Nephron (organoid): Measurements from ENCODE around the gene COL11A2.

ENCODE experiments used
- H3K27ac Mint-ChIP-seq, 3 experiments: 2 replicates each; pipeline ENCODE4 v1.8.0; 2020; ENCODE audit warnings: mixed read lengths in 3 of 3, mild to moderate bottlenecking in 2 of 3, moderate library complexity in 1 of 3
- H3K27me3 Mint-ChIP-seq: 2 replicates; pipeline ENCODE4 v1.8.0; 2021; ENCODE audit warnings: low read depth, mild to moderate bottlenecking, moderate library complexity, mixed read lengths
- H3K36me3 Mint-ChIP-seq: 2 replicates; pipeline ENCODE4 v1.8.0; 2020; ENCODE audit warnings: low read depth, mixed read lengths
- H3K4me1 Mint-ChIP-seq: 2 replicates; pipeline ENCODE4 v1.8.0; 2020; ENCODE audit warnings: mixed read lengths
- H3K4me3 Mint-ChIP-seq, 3 experiments: 2 replicates each; pipeline ENCODE4 v1.8.0; 2020; ENCODE audit warnings: mild to moderate bottlenecking in 3 of 3, mixed read lengths in 3 of 3, moderate library complexity in 2 of 3
- H3K9me3 Mint-ChIP-seq: 2 replicates; pipeline ENCODE4 v1.8.0; 2020; ENCODE audit warnings: mixed read lengths
- TF ChIP-seq, protein P1 (sequence below), 3 experiments: fragments of 200-600 bp; sonication (generic); IDR thresholded peaks; one replicate each; pipeline ENCODE4 v1.5.0; 2021; ENCODE audit warnings: antibody characterized with exemption in 3 of 3; ENCODE audit not compliant: unreplicated experiment in 3 of 3

Gene COL11A2

DNA sequence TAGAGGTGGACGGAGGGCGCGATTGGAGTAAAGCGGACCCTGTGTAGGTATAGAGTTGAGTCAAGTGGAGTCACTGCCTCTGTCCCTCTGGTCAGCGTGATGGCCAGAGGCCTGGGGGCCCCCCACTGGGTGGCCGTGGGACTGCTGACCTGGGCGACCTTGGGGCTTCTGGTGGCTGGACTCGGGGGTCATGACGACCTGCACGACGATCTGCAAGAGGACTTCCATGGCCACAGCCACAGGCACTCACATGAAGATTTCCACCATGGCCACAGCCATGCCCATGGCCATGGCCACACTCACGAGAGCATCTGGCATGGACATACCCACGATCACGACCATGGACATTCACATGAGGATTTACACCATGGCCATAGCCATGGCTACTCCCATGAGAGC lies 8.9 kb upstream of the COL11A2 start:
- TF ChIP-seq, protein P1, sequence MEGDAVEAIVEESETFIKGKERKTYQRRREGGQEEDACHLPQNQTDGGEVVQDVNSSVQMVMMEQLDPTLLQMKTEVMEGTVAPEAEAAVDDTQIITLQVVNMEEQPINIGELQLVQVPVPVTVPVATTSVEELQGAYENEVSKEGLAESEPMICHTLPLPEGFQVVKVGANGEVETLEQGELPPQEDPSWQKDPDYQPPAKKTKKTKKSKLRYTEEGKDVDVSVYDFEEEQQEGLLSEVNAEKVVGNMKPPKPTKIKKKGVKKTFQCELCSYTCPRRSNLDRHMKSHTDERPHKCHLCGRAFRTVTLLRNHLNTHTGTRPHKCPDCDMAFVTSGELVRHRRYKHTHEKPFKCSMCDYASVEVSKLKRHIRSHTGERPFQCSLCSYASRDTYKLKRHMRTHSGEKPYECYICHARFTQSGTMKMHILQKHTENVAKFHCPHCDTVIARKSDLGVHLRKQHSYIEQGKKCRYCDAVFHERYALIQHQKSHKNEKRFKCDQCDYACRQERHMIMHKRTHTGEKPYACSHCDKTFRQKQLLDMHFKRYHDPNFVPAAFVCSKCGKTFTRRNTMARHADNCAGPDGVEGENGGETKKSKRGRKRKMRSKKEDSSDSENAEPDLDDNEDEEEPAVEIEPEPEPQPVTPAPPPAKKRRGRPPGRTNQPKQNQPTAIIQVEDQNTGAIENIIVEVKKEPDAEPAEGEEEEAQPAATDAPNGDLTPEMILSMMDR (IDR thresholded peaks at IDR 0.05; ENCODE audit: unreplicated experiment in 3 of 3) = no peak
- no peaks in the 10 kb centered on the region for H3K27me3 Mint-ChIP-seq
- peaks cover 50% of the 10 kb centered on the region for H3K36me3 Mint-ChIP-seq
- H3K4me1 Mint-ChIP-seq = peaks cover 73% of the 10 kb centered on the region
- no peaks in the 10 kb centered on the region for H3K9me3 Mint-ChIP-seq
- peak overlapping the region; percentile 97 to 100 (median 99) for H3K27ac Mint-ChIP-seq
- H3K4me3 Mint-ChIP-seq = peak overlapping the region; percentile 99 to 100 (median 100)

GRCh38 chr6:33200219-33201146 lies 8.2 kb upstream of the COL11A2 start, which contains the start of the genes RXRB and SLC39A7:
RXRB (minus strand) TSS chr6:33200665; CDS start chr6:33200476, 189 bp downstream.
SLC39A7 (plus strand) TSS chr6:33200867; CDS start chr6:33201246, 379 bp downstream.
- TF ChIP-seq, protein P1 (IDR thresholded peaks at IDR 0.05; ENCODE audit: unreplicated experiment in 3 of 3) = no peak
- Mint-ChIP-seq H3K4me1 (peaks cover 67% of the 10 kb centered on the region), H3K27ac (peak within 1 kb of the TSS; percentile 97 to 100 (median 99)), H3K36me3 (peaks cover 57% of the 10 kb centered on the region), H3K9me3 (no peaks in the 10 kb centered on the region), H3K4me3 (peak within 1 kb of the TSS; percentile 99 to 100 (median 100)), H3K27me3 (peaks cover under 1% of the 10 kb centered on the region)

GRCh38 chr6:33199687-33200218 lies 7.5 kb upstream of the COL11A2 start:
- H3K27ac Mint-ChIP-seq = peak overlapping the region; percentile 85 to 97 (median 92)
- peaks cover 64% of the 10 kb centered on the region for H3K36me3 Mint-ChIP-seq
- TF ChIP-seq, protein P1 (IDR thresholded peaks at IDR 0.05; ENCODE audit: unreplicated experiment in 3 of 3) = no peak
- H3K9me3 Mint-ChIP-seq = no peaks in the 10 kb centered on the region
- H3K4me3 Mint-ChIP-seq = peak overlapping the region; percentile 93 to 99 (median 95)
- peaks cover 60% of the 10 kb centered on the region for H3K4me1 Mint-ChIP-seq
- H3K27me3 Mint-ChIP-seq = peaks cover 4% of the 10 kb centered on the region

DNA sequence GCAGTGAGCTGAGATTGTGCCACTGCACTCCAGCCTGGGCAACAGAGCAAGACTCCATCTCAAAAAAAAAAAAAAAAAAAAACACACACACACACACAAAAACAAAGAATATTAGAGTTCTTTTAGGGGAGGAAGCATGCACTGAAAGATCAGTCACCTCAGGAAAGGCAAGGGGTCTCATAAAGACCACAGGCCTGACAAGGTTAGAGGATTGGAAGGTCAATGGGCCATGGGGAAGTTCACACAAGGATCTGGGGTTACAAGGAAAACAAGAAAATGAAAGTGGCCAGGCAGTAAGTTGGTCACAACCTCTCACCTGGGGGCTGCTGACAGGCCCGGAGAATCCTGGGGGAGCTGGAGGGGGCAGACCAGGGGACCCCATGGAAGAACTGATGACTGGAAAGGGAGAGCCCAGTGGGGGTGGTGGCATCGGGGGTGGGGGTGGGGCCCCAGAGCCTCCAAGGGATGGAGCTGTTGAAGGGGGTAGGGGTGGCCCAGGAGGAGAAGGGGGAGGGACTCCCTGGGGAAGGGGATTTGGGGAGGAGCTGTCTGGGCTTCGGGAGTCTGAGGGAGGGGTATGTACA lies 6.7 kb upstream of the COL11A2 start:
- Mint-ChIP-seq H3K4me1 (peaks cover 55% of the 10 kb centered on the region), H3K4me3 (peak overlapping the region; percentile 93 to 99 (median 95)), H3K36me3 (peaks cover 67% of the 10 kb centered on the region), H3K27me3 (peaks cover 5% of the 10 kb centered on the region), H3K27ac (peak overlapping the region; percentile 79 to 92 (median 91)), H3K9me3 (no peaks in the 10 kb centered on the region)
- TF ChIP-seq, protein P1 (IDR thresholded peaks at IDR 0.05; ENCODE audit: unreplicated experiment in 3 of 3) = no peak

DNA sequence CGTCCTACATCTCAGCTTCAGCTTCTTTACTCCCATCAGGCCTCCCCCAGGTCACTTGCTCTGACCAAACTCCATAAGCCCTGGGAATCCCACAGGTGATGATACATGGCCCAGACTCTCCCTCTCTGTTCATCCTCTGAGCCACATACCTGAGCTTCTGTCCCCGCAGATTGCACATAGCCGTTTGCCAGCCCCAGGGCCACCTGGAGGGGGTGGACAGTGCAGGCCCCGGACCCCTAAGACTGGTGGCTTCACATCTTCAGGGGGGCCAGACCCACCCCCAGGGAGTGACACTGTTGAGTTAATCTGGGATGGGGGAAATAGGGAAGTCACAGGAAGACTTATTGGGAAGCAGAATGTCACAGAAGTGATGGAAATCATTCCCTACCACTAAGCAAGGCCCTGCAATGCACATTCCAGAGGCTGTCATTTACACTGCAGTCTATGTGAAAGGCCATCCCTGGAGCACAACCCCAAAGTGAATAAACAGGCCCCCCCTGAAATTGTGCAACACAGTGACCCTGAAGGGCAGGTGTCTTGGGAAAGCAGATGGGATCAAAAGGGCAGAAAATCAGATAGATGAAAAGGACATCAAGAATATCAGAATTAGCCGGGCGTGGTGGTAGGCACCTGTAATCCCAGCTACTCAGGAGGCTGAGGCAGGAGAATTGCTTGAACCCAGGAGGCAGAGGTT lies 6.0 kb upstream of the COL11A2 start:
- H3K27me3 Mint-ChIP-seq = peaks cover 12% of the 10 kb centered on the region
- TF ChIP-seq, protein P1 (IDR thresholded peaks at IDR 0.05; ENCODE audit: unreplicated experiment in 3 of 3) = no peak
- H3K9me3 Mint-ChIP-seq = no peaks in the 10 kb centered on the region
- H3K27ac Mint-ChIP-seq = peak overlapping the region; percentile 75 to 91 (median 79)
- peak overlapping the region; percentile 93 to 99 (median 95) for H3K4me3 Mint-ChIP-seq
- H3K36me3 Mint-ChIP-seq = peaks cover 65% of the 10 kb centered on the region
- H3K4me1 Mint-ChIP-seq = peaks cover 49% of the 10 kb centered on the region
